K562 (cell line): ENCODE measurements around the gene DAD1. TPM values are rescaled to one million over a fixed set of nuclear protein-coding genes. Genes with fewer than 3 reads are reported as not detected.

ENCODE experiments used
- BDP1 ChIP-seq: IDR thresholded peaks from 3 replicates; pipeline ENCODE4 v1.6.1; 2011; ENCODE audit not compliant: insufficient read length, insufficient read depth
- EP400 ChIP-seq: fragments of 450-650 bp; IDR thresholded peaks from 2 replicates; pipeline ENCODE4 v1.6.1; 2017; ENCODE audit warnings: antibody characterized with exemption, mild to moderate bottlenecking, moderate library complexity
- HDAC1 ChIP-seq, 2 experiments: fragments of 450-650 bp; IDR thresholded peaks; 2 replicates each; pipeline ENCODE4 v1.6.1; 2016 to 2017; ENCODE audit warnings: inconsistent platforms in 1 of 2, mild to moderate bottlenecking in 1 of 2, moderate library complexity in 1 of 2
- JUND ChIP-seq, 2 experiments: IDR thresholded peaks; 2 replicates in 1 of 2; 3 replicates in 1 of 2; pipeline ENCODE4 v1.6.1; 2011; ENCODE audit warnings: borderline replicate concordance in 2 of 2, low read depth in 2 of 2, low read length in 2 of 2, improper control_type of control experiment in 1 of 2, missing biosample characterization in 1 of 2, missing genetic modification characterization in 1 of 2, missing genetic modification reagents in 1 of 2
- NFRKB ChIP-seq: fragments of 450-650 bp; IDR thresholded peaks from 2 replicates; pipeline ENCODE4 v1.6.1; 2016; ENCODE audit warnings: low read depth
- POLR2A ChIP-seq: fragments of 450-650 bp; conservative IDR thresholded peaks from 2 replicates; pipeline ENCODE4 v1.6.1; 2016
- RBFOX2 ChIP-seq: fragments of 200-400 bp; formaldehyde crosslinking; IDR thresholded peaks from 2 replicates; pipeline ENCODE4 v1.6.1; 2017; ENCODE audit warnings: low read depth, mild to moderate bottlenecking, low read length, moderate library complexity
- RCOR1 ChIP-seq, 2 experiments: IDR thresholded peaks; 2 replicates each; pipeline ENCODE4 v1.6.1; 2012; ENCODE audit warnings: low read depth in 2 of 2, low read length in 2 of 2, borderline replicate concordance in 1 of 2, improper control_type of control experiment in 1 of 2
- SAP30 ChIP-seq: fragments of 200-600 bp; sonication (generic); IDR thresholded peaks from 2 replicates; pipeline ENCODE4 v1.6.1; 2012; ENCODE audit warnings: borderline replicate concordance, low read depth, mild to moderate bottlenecking, moderate library complexity, low read length, control low read depth, inconsistent platforms; ENCODE audit not compliant: insufficient read depth, poor library complexity, severe bottlenecking
- SMARCA5 ChIP-seq: fragments of 450-650 bp; IDR thresholded peaks from 2 replicates; pipeline ENCODE4 v1.6.1; 2016
- XRCC5 ChIP-seq: fragments of 200-400 bp; formaldehyde crosslinking; IDR thresholded peaks from 2 replicates; pipeline ENCODE4 v1.6.1; 2017; ENCODE audit warnings: low read depth, mild to moderate bottlenecking, low read length
- ZNF124 ChIP-seq: sonication (generic); formaldehyde crosslinking; IDR thresholded peaks from 2 replicates; pipeline ENCODE4 v1.8.1; 2022; ENCODE audit warnings: missing genetic modification reagents
- ZNF253 ChIP-seq: fragments of 250-450 bp; sonication (Bioruptor Pico); conservative IDR thresholded peaks from 2 replicates; pipeline ENCODE4 v1.6.1; 2021; ENCODE audit warnings: mild to moderate bottlenecking
- ZNF778 ChIP-seq: fragments of 450-650 bp; formaldehyde crosslinking; IDR thresholded peaks from 2 replicates; pipeline ENCODE4 v1.4.0; 2020; ENCODE audit warnings: mild to moderate bottlenecking, moderate library complexity
- polyA plus RNA-seq, 8 experiments: library from polyadenylated mRNA; depleted of rRNA in 4 of 8; stranded (reverse) in 5 of 8; unstranded in 3 of 8; fragments of >200 nt; fragmentation: Nextera tagmentation in 2 of 8; fragmentation: Illumina TruSeq in 1 of 8; extraction: Ambion mirVana in 2 of 8; extraction: Trizol in 1 of 8; gene quantifications; 2 replicates each; pipeline versions ENCODE4 v1.2.1 to v1.2.3, GENCODE V29; 2011 to 2014; ENCODE audit warnings: inconsistent platforms in 1 of 8, missing spikeins in 1 of 8
- total RNA-seq, 7 experiments: library from RNA; depleted of rRNA in 6 of 7; stranded (reverse); fragments of >200 nt in 6 of 7; fragmentation: Illumina TruSeq in 2 of 7; extraction: Trizol in 2 of 7; gene quantifications; 2 replicates each; pipeline versions ENCODE4 v1.2.1 to v1.2.3, GENCODE V29; 2011 to 2021; ENCODE audit warnings: low replicate concordance in 1 of 7
- TF ChIP-seq, protein P1 (sequence below): sonication (generic); formaldehyde crosslinking; IDR thresholded peaks from 2 replicates; pipeline ENCODE4 v1.8.0; 2022; ENCODE audit warnings: mild to moderate bottlenecking, missing genetic modification reagents
- TF ChIP-seq, protein P2 (sequence below), 2 experiments: fragments of 450-650 bp; formaldehyde crosslinking in 1 of 2; IDR thresholded peaks; 2 replicates each; pipeline versions ENCODE4 v1.4.0 to v1.6.1; 2014 to 2020; ENCODE audit warnings: mild to moderate bottlenecking in 2 of 2, borderline replicate concordance in 1 of 2, low read depth in 1 of 2
- TF ChIP-seq, protein P3 (sequence below): fragments of 200-800 bp; sonication (Bioruptor generic); IDR thresholded peaks from 2 replicates; pipeline ENCODE4 v1.6.1; 2017; ENCODE audit warnings: missing genetic modification characterization, missing compliant biosample characterization

The DAD1 gene
- total and polyA plus RNA-seq, 9 of the 15 experiments (the other 6 are each of a cell fraction or from before 2014, with no cell fraction given), result 104 to 617 (median 222) TPM

DNA sequence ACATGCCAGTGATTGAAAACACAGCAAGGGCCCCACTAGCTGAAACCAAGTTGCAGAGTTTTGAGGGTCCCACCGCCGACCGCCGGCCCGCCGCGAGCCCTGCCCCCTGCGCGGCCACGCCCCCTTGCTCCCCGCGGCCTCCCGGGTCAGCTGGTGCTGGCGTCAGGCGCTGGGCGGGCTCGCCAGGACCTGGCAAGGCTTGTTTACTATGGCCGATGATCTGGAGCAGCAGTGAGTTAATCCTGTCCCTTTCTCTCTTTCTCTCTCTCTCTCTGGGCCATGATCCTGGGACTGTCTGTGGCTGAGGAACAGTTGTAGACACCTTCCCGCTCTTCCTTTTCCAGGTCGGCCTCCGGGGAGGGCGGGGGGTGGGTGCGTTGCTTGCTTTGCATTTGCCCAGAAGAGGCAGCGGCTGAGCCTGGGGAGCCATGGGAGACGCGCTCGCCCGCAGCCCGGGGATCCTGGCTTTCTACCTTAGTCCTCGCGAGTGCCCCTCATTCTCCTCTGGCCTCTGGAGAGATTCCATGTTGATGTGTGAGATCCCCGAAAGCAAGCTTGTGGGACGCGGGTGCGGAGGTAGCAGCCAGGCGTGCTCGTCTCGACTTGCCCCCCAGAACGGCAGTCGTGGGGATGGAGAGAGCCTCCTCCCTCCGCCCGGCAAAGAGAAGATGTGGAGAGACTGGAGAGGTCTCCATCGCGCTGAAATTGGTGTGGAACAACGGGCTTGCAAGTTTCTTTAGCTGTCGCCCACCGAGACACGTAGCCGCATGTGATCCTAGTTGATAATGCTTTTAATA lies 9.3 kb upstream of the DAD1 start, which contains the start of gene ABHD4 (continued):
- TF ChIP-seq JUND (IDR thresholded peaks at IDR 0.05; ENCODE audit: borderline replicate concordance, low read depth, low read length) (peak; percentile 24; the same call in 1 of the 2 replicates), JUND (tag; IDR thresholded peaks at IDR 0.05; ENCODE audit: borderline replicate concordance, low read depth, low read length) (no peak), SMARCA5 (0 out of 2 replicates have a peak, but pooled peaks have one; percentile 17), EP400 (no peak), HDAC1 (IDR thresholded peaks at IDR 0.05) (peak in 1 of 2 experiments; percentile 43; a peak in 2 of 4 replicates), RBFOX2 (peak; percentile 75), NFRKB (peak; percentile 53; the same call in 1 of the 2 replicates), ZNF253 (CRISPR knock-in tag) (no peak), XRCC5 (no peak), ZNF124 (CRISPR knock-in tag) (no peak), SAP30 (peak; percentile 73), RCOR1 (IDR thresholded peaks at IDR 0.05; ENCODE audit: borderline replicate concordance in 1 of 2, low read depth in 2 of 2, low read length in 2 of 2) (no peak), POLR2A (peak; percentile 66), BDP1 (no peak), ZNF778 (CRISPR knock-in tag) (no peak)
- TF ChIP-seq, protein P1, sequence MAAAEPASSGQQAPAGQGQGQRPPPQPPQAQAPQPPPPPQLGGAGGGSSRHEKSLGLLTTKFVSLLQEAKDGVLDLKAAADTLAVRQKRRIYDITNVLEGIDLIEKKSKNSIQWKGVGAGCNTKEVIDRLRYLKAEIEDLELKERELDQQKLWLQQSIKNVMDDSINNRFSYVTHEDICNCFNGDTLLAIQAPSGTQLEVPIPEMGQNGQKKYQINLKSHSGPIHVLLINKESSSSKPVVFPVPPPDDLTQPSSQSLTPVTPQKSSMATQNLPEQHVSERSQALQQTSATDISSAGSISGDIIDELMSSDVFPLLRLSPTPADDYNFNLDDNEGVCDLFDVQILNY (CRISPR knock-in tag), result no peak
- TF ChIP-seq, protein P2, sequence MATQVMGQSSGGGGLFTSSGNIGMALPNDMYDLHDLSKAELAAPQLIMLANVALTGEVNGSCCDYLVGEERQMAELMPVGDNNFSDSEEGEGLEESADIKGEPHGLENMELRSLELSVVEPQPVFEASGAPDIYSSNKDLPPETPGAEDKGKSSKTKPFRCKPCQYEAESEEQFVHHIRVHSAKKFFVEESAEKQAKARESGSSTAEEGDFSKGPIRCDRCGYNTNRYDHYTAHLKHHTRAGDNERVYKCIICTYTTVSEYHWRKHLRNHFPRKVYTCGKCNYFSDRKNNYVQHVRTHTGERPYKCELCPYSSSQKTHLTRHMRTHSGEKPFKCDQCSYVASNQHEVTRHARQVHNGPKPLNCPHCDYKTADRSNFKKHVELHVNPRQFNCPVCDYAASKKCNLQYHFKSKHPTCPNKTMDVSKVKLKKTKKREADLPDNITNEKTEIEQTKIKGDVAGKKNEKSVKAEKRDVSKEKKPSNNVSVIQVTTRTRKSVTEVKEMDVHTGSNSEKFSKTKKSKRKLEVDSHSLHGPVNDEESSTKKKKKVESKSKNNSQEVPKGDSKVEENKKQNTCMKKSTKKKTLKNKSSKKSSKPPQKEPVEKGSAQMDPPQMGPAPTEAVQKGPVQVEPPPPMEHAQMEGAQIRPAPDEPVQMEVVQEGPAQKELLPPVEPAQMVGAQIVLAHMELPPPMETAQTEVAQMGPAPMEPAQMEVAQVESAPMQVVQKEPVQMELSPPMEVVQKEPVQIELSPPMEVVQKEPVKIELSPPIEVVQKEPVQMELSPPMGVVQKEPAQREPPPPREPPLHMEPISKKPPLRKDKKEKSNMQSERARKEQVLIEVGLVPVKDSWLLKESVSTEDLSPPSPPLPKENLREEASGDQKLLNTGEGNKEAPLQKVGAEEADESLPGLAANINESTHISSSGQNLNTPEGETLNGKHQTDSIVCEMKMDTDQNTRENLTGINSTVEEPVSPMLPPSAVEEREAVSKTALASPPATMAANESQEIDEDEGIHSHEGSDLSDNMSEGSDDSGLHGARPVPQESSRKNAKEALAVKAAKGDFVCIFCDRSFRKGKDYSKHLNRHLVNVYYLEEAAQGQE (IDR thresholded peaks at IDR 0.05; ENCODE audit: borderline replicate concordance), result peak; percentile 15; the same call in 1 of the 2 replicates
- TF ChIP-seq, protein P2 (CRISPR knock-in tag; IDR thresholded peaks at IDR 0.05; ENCODE audit: low read depth), result no peak
- TF ChIP-seq, protein P3, sequence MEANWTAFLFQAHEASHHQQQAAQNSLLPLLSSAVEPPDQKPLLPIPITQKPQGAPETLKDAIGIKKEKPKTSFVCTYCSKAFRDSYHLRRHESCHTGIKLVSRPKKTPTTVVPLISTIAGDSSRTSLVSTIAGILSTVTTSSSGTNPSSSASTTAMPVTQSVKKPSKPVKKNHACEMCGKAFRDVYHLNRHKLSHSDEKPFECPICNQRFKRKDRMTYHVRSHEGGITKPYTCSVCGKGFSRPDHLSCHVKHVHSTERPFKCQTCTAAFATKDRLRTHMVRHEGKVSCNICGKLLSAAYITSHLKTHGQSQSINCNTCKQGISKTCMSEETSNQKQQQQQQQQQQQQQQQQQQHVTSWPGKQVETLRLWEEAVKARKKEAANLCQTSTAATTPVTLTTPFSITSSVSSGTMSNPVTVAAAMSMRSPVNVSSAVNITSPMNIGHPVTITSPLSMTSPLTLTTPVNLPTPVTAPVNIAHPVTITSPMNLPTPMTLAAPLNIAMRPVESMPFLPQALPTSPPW (CRISPR knock-in tag), result peak; percentile 51; the same call in 1 of the 2 replicates
